GM12875 (cell line): ENCODE data around the gene NCOA3.

Experiments used
- H3K4me3 ChIP-seq: one replicate; pipeline ENCODE4 v1.5.1; 2011; ENCODE audit warnings: low read depth, low read length, control low read depth
- CTCF ChIP-seq: IDR thresholded peaks from 2 replicates; pipeline ENCODE4 v1.5.1; 2011; ENCODE audit warnings: low read depth, mild to moderate bottlenecking, control low read depth, inconsistent platforms, low read length, moderate library complexity, borderline replicate concordance; ENCODE audit not compliant: insufficient read depth

The NCOA3 gene

GRCh38 chr20:47668313-47669151 lies 166.8 kb downstream of the NCOA3 start:
- no peak for TF ChIP-seq CTCF
- H3K4me3 ChIP-seq = no peak overlapping the region

- no peak overlapping the region for H3K4me3 ChIP-seq
- no peak for TF ChIP-seq CTCF
Observed at GRCh38 chr20:47669152-47669425, 167.4 kb downstream of the NCOA3 start.

GRCh38 chr20:47669489-47669888 lies 167.8 kb downstream of the NCOA3 start:
- no peak overlapping the region for H3K4me3 ChIP-seq
- TF ChIP-seq CTCF = no peak

- H3K4me3 ChIP-seq = no peak overlapping the region
- TF ChIP-seq CTCF = no peak
Observed at GRCh38 chr20:47669927-47670890, 168.5 kb downstream of the NCOA3 start.

GRCh38 chr20:47670913-47671312 lies 169.2 kb downstream of the NCOA3 start:
- no peak overlapping the region for H3K4me3 ChIP-seq
- TF ChIP-seq CTCF = no peak

GRCh38 chr20:47672166-47672565 lies 170.5 kb downstream of the NCOA3 start:
- no peak for TF ChIP-seq CTCF
- H3K4me3 ChIP-seq = no peak overlapping the region
